Progenitor cell of endocrine pancreas (in vitro differentiated cells): ENCODE data around the gene CEP112. TPM values are rescaled to one million over a fixed set of nuclear protein-coding genes. Genes with fewer than 3 reads are reported as not detected.

Experiments
- DNase-seq: peaks from one replicate; pipeline ENCODE4 v3.0.0; 2021; ENCODE audit warnings: low spot score; ENCODE audit not compliant: unreplicated experiment
- H3K27ac Mint-ChIP-seq: 2 replicates; pipeline ENCODE4 v1.8.0; 2021; ENCODE audit warnings: mild to moderate bottlenecking, moderate library complexity, mixed read lengths
- H3K27me3 Mint-ChIP-seq: 2 replicates; pipeline ENCODE4 v1.8.0; 2021; ENCODE audit warnings: mixed read lengths
- H3K36me3 Mint-ChIP-seq: 2 replicates; pipeline ENCODE4 v1.8.0; 2022; ENCODE audit warnings: mixed read lengths; ENCODE audit not compliant: insufficient read depth
- H3K4me1 Mint-ChIP-seq: 2 replicates; pipeline ENCODE4 v1.8.0; 2021; ENCODE audit warnings: low read depth, mixed read lengths
- H3K4me3 Mint-ChIP-seq: 2 replicates; pipeline ENCODE4 v1.8.0; 2021; ENCODE audit warnings: low read depth, mild to moderate bottlenecking, moderate library complexity, mixed read lengths
- H3K9me3 Mint-ChIP-seq: 2 replicates; pipeline ENCODE4 v1.8.0; 2021; ENCODE audit warnings: low read depth, mixed read lengths
- CTCF ChIP-seq: fragments of 200-600 bp; sonication (generic); IDR thresholded peaks from one replicate; pipeline ENCODE4 v1.5.0; 2021; ENCODE audit warnings: antibody characterized with exemption, mild to moderate bottlenecking; ENCODE audit not compliant: unreplicated experiment
- total RNA-seq: library from RNA; stranded (reverse); gene quantifications from 2 replicates; pipeline ENCODE4 v1.2.1, GENCODE V29; 2021

CEP112 gene
- total RNA-seq, 1 donor from 2014 or later: 24.3 TPM

GRCh38 chr17:65727832-65728231 is 464.1 kb downstream of the CEP112 start:
- Mint-ChIP-seq H3K4me1 (peaks cover 2% of the 10 kb centered on the region), H3K27ac (no peak overlapping the region), H3K27me3 (no peaks in the 10 kb centered on the region), H3K36me3 (peaks cover 4% of the 10 kb centered on the region), H3K9me3 (peaks cover 5% of the 10 kb centered on the region), H3K4me3 (no peak overlapping the region)
- DNase-seq: no peak
- TF ChIP-seq CTCF: no peak

- DNase-seq: no peak
- no peak for TF ChIP-seq CTCF
- H3K4me1 Mint-ChIP-seq: peaks cover 6% of the 10 kb centered on the region
- no peak overlapping the region for H3K4me3 Mint-ChIP-seq
- H3K9me3 Mint-ChIP-seq: peaks cover 5% of the 10 kb centered on the region
- peaks cover 4% of the 10 kb centered on the region for H3K36me3 Mint-ChIP-seq
- no peak overlapping the region for H3K27ac Mint-ChIP-seq
- no peaks in the 10 kb centered on the region for H3K27me3 Mint-ChIP-seq
Measured at GRCh38 chr17:65727246-65727645, 464.7 kb downstream of the CEP112 start.

DNA sequence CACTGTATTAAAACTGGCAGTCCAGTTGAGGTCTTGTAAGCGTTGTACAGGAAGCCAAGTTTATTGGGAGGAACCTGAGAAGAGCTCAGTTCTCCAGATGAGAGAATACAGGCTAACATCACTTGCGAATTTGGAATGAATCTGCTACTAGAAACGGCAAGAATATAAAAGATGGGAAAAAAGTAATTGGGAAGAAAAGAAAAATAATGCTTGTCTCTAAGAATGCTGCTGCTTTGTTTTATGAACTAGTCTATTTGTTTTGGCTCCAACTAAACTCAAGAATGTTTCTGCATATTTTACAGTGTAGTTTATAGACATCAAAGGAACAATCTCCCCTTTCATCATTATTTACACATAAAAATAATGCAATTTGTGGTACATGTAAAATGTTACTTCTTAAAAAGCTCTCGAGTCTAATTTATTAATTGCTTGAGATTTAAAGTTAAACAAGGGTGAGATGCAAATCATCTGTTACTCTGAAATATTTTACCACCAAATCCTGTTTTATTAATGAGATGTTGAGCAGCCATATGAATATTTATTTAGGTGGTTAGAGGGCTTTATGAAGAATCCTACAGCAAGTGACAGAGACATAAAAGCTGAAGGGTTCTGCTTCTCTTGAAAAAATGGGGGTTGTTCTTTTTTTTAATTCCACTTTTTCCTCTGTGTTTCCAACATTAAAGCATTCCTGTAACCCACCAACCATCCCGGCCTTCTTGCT is 468.3 kb downstream of the CEP112 start:
- TF ChIP-seq CTCF: no peak
- Mint-ChIP-seq H3K4me3 (no peak overlapping the region), H3K4me1 (peaks cover 6% of the 10 kb centered on the region), H3K36me3 (no peaks in the 10 kb centered on the region), H3K27ac (no peak overlapping the region), H3K27me3 (no peaks in the 10 kb centered on the region), H3K9me3 (no peaks in the 10 kb centered on the region)
- DNase-seq: no peak

GRCh38 chr17:65718601-65719000 is 473.3 kb downstream of the CEP112 start:
- H3K27me3 Mint-ChIP-seq: no peaks in the 10 kb centered on the region
- DNase-seq: no peak
- no peak overlapping the region for H3K27ac Mint-ChIP-seq
- peaks cover 6% of the 10 kb centered on the region for H3K4me1 Mint-ChIP-seq
- H3K9me3 Mint-ChIP-seq: no peaks in the 10 kb centered on the region
- no peaks in the 10 kb centered on the region for H3K36me3 Mint-ChIP-seq
- TF ChIP-seq CTCF: no peak
- no peak overlapping the region for H3K4me3 Mint-ChIP-seq

DNA sequence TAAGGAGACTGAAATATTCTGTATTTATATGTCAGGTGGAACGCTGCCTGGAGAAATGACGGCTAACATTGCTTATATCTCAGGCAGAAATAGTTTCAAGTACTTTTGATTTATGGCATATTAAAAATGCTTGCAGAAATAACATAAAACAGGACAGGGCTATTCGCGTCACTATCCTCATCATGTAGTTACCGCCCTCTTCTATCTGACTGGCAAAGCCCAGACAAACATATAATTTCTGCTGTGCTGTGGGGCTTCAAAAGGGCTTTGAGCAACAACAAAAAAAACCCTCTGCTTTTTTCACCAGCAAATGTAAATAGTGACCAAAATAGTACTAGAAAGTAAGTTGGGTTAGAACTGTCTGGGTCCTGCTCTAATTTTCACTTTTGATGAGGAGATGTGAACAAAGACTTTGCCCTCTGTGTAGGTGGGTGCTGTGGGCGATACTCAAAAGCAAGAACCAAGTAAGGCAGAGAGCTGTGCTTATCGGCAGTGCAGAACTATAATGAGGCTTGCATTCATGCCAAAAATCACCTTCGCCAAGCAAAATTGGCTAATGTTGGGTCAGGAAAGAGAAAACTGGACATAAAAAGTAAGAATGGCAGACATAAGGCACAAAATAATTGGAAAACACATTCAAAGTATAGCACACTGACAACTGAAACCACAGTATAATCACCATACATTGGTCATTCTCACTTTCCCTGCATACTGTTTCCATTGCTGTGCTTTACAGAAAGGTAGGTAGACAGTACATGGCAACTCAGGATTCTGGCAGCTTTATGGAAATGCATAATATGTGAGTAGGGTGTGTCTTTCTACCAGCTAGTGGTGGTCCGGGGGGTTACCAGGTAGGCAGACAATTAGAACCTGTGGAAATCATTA is 479.3 kb downstream of the CEP112 start:
- H3K36me3 Mint-ChIP-seq: no peaks in the 10 kb centered on the region
- no peak for DNase-seq
- no peaks in the 10 kb centered on the region for H3K27me3 Mint-ChIP-seq
- H3K27ac Mint-ChIP-seq: no peak overlapping the region
- no peak overlapping the region for H3K4me3 Mint-ChIP-seq
- H3K9me3 Mint-ChIP-seq: no peaks in the 10 kb centered on the region
- no peak for TF ChIP-seq CTCF
- no peaks in the 10 kb centered on the region for H3K4me1 Mint-ChIP-seq
